GM19239 (cell line): Measurements from ENCODE around the gene FBXL19.
A peak's percentile ranks its signal among the peaks of the same experiment; 100 is the strongest.

ENCODE experiments used
- DNase-seq: peaks from one replicate; pipeline ENCODE4 v3.0.0; 2011; ENCODE audit warnings: low spot score; ENCODE audit not compliant: insufficient read length
- FAIRE-seq: peaks from 2 replicates; lab custom pipeline; 2011; peaks lifted over from hg19 to GRCh38; lab: Jason Lieb, UNC

The FBXL19 gene

DNA sequence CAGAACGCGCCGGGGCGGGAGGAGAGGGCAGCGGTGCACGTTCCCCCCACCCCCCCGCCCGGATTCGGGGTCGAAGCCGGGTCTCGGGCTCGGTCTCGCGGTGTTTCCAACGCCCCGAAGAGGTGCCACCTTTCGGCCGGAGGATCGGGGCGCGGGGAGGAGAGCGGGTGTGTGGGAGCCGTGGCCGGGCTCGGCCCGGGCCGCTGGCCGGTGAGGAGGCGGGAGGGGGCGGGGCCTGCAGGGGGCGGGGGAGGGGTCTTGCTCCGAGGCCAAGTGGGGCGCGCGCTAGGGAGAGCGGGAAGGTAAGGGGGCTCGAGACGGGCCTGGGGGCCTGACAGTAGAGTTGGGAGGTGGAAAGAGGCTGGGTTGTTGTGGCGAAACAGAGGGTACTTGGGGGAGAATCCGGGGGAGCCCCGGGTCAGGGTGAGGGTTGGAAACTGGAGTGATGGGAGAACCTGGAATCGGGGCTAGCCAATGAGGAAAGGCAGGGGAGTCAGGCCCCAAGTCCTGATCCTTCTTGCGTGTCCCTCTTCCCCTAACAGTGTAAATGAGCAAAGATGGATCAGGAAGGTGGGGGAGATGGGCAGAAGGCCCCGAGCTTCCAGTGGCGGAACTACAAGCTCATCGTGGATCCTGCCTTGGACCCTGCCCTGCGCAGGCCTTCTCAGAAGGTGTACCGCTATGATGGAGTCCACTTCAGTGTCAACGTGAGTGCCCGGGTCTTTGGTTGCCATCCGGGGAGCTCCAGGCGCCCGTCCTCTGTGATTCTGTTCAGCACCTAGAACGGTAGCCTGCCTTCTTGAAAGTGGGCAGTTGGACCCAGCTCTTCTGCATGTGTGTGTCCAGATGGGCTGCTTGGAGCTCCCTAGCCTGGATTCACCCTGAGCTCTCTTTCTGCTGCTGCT is 35.1 kb downstream of the FBXL19 start:
- peak; percentile 81 for DNase-seq
- no peak for FAIRE-seq

DNA sequence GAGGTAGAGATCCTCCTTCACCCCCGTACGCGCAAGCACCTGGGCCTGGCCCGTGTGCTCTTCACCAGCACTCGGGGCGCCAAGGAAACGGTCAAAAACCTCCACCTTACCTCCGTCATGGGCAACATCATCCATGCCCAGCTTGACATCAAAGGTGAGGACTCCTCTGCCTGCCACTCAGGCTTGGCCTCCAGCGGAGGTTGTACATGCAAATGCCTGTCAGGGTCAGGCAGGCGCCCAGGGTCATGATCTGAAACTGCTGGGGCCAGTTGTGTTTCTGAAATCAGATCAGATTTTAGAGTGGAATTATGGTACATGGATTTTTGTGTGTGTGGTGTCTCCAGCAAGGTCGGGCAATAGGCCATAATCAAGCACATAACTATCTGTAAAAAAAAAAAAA is 38.0 kb downstream of the FBXL19 start:
- no peak for FAIRE-seq
- no peak for DNase-seq

DNA sequence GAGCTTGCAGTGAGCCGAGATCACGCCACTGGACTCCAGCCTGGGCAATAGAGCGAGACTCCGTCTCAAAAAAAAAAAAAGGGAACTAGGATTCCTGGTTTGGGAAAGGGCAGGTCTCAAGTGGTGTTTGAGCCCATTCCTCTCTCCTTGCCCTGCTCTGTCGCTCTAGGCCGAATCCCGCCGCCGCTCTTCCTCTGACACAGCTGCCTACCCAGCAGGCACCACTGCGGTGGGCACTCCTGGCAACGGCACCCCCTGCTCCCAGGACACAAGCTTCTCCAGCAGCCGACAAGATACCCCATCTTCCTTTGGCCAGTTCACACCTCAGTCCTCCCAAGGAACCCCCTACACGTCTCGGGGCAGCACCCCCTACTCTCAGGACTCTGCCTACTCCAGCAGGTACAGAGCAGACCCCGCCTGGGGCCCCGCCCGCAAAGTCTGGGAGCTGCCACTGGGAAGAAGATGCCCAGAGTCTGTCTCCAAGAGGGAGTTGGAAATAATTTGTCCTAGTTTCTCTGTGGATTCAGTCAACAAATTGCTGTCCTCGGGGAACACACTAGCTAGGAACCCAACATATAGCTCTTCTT is 40.6 kb downstream of the FBXL19 start:
- DNase-seq (no peak), FAIRE-seq (no peak)

DNA sequence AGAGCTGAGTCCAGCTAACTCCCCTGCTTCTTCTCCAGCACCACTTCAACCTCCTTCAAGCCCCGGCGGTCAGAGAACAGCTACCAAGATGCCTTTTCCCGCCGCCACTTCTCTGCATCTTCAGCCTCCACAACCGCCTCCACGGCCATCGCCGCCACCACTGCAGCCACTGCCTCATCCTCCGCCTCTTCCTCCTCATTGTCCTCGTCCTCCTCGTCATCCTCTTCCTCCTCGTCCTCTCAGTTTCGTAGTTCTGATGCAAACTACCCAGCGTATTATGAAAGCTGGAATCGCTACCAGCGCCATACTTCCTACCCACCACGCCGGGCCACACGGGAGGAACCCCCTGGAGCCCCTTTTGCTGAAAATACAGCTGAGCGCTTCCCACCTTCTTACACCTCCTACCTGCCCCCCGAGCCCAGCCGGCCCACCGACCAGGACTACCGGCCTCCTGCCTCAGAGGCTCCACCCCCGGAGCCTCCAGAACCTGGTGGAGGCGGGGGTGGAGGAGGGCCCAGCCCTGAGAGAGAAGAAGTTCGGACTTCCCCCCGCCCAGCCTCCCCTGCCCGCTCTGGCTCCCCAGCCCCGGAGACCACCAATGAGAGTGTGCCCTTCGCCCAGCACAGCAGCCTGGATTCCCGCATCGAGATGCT is 41.3 kb downstream of the FBXL19 start:
- FAIRE-seq (no peak), DNase-seq (no peak)

DNA sequence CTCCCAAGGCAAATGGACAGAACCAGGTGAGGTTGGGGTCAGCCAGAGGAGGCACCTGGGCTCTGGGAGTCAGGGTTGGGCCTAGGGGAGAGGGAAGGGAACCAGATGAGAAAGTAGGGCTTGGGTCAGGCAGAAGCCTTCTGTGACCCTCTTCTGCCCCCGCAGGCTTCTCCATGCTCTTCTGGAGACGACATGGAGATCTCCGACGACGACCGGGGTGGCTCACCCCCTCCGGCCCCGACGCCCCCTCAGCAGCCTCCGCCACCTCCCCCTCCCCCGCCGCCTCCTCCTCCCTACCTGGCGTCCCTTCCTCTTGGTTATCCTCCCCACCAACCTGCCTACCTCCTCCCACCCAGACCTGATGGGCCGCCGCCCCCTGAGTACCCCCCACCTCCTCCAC is 42.1 kb downstream of the FBXL19 start:
- no peak for DNase-seq
- FAIRE-seq: no peak

DNA sequence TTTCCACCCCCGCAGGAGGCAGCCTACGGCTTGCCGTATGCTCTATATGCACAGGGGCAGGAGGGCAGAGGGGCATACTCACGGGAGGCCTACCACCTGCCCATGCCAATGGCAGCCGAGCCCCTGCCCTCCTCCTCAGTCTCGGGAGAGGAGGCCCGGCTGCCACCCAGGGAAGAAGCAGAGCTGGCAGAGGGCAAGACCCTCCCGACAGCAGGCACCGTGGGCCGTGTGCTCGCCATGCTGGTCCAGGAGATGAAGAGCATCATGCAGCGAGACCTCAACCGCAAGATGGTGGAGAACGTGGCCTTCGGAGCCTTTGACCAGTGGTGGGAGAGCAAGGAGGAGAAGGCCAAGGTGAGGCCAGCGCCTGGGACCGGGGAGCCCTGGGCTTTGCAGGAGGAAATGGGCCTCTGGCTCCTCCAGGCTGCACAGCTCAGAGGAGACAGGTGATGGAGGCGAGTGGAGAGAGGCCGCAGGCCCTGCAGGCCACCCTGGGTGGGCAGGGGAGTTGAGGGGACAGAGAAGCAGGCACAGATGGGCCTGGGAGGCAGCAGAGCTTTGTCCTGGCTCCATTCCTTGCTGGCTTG is 42.8 kb downstream of the FBXL19 start:
- DNase-seq (no peak), FAIRE-seq (no peak)

DNA sequence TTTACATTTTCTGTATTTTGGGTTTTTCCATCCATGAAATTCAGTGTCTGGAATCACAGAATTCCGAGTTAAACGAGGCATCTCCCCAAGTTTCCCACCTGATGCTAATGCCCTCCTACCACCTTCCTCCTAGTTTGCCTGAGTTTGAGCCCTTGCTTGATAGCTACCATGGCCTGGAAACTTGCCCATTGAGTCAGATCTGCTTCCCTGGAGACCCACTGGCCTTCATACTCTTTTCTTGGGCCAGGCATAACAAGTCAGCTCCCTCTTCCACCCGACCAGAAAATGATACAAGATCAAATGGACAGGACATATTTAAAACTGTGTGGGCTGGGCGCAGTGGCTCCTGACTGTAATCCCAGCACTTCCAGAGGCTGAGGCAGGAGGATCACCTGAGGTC is 44.4 kb downstream of the FBXL19 start:
- FAIRE-seq (no peak), DNase-seq (no peak)

DNA sequence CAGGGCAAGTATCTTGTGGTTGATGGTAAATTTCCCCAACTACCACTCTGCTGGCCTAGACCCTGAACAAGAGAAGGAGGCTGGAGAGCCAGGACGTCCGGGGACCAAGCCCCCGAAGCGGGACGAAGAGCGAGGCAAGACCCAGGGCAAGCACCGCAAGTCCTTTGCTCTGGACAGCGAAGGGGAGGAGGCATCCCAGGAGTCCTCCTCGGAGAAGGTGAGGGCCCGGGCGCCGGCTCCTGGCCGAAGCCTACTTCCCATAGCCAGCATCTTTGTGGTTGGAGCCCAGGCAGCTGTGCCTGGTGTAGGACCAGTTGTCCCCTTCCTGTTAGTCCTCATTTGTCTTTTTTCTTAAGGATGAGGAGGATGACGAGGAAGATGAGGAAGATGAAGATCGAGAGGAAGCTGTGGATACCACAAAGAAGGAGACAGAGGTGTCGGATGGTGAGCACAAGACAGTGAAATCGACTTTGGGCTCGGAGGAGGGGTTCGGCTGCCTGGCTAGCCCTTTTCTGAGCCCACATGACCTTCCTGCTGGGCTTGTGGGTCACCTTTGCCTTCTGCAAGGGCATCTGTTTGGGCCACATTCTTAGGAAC is 46.0 kb downstream of the FBXL19 start:
- no peak for DNase-seq

DNA sequence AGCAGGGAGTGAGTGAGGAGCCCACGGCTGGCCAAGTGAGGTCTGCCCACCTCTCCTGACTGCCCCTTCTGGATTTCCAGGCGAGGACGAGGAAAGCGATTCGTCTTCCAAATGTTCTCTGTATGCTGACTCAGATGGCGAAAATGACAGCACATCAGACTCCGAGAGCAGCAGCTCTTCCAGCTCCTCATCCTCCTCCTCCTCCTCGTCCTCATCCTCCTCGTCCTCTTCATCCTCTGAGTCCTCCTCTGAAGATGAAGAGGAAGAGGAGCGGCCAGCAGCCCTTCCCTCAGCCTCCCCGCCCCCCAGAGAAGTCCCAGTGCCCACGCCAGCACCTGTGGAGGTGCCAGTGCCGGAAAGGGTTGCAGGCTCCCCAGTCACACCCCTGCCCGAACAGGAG is 47.9 kb downstream of the FBXL19 start:
- FAIRE-seq (no peak), DNase-seq (no peak)

More for the DNA sequence above, 46.0 kb downstream of the FBXL19 start:
- no peak for FAIRE-seq

DNA sequence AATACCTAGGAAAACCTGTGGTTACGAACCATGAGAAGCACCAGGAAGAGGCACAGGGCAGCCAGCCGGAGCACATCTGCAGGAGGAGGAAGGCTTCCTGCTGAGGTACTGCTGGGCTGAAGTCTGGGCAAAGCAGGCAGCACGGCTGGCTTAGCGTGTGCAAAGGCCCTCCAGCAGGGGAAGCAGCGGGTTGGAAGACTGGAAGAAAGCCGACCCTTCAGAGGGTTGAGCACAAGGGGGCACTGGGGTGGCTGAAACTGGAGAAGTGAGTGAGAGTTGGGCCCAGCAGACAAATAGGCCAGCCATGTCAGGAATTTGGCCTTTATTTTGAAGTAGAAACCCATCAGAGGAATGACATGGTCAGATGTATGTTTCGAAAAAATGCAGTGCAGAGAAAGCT is 49.5 kb downstream of the FBXL19 start:
- DNase-seq (no peak), FAIRE-seq (no peak)

DNA sequence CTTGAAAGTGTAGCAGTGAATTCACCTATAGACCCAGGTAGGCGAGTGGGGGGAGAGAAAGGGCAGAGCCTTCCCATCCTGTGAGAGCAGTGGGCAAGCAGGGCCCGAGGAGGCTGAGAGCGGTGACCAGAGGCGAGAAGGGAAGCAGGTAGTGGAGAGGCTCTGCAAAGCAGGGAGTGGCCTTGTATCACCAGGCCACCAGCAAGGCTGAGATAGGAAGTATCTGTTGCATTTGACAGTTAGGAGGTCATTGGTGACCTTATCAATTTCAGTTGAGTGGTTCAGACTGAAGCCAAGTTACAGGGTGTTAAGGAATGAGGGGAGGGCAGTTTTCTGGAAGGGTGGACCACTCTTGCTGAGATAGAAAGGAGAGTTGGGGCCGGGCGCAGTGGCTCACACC is 51.0 kb downstream of the FBXL19 start:
- FAIRE-seq (no peak), DNase-seq (no peak)

DNA sequence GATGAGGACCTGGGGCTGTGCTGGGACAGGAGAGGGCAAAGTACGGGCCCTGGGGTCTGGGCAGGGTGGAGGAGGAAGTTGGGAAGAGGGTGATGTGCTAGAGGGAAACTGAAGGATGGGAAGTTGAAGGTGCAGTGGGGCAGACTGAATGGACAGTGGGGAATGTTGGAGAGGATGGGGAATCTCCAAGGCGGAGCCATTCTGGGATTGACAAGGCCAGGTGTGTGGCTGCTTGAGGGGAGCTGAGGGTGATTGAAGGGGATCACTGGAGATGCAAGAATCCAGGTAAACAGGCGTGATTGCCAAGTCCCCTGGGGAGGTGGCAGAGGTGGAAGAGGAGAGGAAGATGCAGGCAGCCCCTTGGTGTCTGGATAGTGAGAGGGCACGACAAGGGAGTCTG is 53.1 kb downstream of the FBXL19 start:
- no peak for DNase-seq
- no peak for FAIRE-seq

DNA sequence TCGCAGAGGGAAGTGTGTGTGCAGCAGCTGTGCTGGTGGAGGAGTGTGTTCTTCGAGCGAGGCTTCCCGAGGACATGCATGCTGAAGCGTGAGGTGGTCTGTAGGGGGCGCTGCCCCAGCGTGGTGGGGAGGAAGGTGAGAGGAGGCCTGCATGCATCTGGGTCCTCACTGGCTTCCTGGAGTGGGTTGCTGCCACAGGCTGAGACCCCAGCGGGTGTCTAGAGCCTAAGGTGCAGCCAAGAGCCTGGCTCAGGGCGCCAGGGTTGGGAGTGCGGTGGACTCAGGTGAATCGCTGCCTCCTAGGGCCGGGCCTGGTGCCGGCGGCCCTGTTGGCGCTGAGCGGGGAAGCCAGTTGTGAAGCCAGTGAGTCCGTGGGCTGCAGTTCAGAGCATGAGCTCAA is 54.1 kb downstream of the FBXL19 start:
- no peak for FAIRE-seq

DNA sequence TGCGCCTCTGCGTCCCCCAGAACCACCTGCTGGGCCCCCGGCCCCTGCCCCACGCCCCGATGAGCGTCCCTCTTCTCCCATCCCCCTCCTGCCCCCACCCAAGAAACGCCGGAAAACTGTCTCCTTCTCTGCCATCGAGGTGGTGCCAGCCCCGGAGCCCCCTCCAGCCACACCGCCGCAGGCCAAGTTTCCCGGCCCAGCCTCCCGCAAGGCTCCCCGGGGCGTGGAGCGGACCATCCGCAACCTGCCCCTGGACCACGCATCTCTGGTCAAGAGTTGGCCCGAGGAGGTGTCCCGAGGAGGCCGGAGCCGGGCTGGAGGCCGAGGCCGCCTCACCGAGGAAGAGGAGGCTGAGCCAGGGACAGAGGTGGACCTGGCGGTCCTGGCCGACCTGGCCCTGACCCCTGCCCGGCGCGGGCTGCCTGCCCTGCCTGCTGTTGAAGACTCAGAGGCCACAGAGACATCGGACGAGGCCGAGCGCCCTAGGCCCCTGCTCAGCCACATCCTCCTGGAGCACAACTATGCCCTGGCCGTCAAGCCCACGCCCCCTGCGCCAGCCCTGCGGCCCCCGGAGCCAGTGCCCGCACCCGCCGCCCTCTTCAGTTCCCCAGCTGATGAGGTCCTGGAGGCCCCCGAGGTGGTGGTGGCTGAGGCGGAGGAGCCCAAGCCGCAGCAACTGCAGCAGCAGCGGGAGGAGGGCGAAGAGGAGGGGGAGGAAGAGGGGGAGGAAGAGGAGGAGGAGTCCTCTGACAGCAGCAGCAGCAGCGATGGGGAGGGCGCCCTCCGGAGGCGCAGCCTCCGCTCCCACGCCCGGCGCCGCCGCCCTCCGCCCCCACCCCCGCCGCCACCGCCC is 56.0 kb downstream of the FBXL19 start:
- no peak for DNase-seq
- no peak for FAIRE-seq

More for the DNA sequence above, 54.1 kb downstream of the FBXL19 start:
- DNase-seq: no peak

DNA sequence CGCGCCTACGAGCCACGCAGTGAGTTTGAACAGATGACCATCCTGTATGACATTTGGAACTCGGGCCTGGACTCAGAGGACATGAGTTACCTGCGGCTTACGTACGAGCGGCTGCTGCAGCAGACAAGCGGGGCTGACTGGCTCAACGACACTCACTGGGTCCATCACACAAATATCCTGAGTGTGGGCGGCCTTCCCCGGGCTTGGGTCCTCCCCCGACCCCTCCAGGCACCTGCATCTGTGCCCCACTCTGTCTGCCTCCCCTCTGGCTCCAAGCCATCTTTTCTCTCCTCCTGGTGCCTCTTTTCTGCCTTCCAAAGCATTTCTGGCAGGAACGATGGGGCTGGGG is 56.6 kb downstream of the FBXL19 start:
- DNase-seq (no peak), FAIRE-seq (no peak)

DNA sequence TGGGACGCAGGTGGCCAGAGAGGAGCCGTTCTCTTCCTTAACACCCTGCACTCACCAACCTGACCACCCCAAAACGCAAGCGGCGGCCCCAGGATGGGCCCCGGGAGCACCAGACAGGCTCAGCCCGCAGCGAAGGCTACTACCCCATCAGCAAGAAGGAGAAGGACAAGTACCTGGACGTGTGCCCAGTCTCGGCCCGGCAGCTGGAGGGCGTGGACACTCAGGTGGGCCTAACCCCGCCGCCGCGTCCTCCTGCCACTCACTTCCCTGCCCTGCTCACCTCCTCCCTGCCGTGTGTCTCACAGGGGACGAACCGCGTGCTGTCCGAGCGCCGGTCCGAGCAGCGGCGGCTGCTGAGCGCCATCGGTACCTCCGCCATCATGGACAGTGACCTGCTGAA is 57.1 kb downstream of the FBXL19 start:
- no peak for FAIRE-seq
- DNase-seq: no peak

DNA sequence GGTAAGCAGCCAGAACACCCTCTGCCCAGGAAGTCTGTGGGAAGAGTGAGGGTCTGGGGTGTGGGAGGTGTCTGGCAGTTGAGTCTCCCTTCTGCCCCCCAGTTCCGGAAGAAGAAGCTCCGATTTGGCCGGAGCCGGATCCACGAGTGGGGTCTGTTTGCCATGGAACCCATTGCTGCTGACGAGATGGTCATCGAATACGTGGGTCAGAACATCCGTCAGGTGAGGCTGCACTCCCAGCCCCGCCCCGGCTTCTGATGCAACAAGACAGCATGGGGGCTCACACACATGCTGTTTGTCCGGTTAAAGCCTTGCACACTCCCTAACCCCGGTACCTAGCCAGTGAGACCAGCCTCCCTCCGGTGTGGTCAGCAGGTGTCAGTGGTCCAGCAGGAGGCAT is 57.6 kb downstream of the FBXL19 start:
- DNase-seq: no peak
- FAIRE-seq: no peak

DNA sequence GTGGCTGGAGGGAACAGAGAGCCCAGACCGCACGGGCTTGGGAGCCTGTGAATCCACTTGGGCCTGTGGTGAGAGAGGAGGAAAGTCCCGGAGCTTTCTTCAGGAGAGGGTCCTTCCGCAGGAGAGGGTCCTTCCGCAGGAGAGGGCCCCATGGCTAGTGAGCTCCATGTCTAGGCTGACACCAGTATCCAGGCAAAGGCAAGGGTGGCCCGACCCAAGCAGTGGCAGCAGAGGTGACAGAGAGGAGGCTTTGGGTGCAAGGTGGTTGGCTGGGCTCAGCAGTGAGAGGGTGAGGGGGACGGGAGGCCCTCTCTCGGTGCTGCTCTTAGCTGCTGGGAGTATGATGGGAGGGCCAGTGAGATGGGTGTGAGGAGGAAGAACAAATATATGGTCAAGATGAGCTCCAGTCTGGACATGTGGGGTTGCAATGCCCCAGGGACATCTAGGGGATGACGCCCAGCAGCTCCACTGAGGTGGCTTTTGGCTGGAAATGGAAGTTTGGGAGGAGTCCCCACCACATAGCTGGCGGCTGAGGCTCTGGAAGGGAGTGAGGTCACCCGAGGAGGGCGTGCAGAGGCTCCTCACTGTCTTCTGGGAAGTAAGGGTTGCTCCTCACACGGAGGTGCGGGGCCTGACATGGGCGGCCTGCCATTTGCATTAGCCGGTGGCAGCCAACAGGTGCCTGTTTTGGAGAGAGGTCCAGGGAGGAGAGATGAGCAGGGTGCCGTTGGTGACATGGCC is 59.3 kb downstream of the FBXL19 start:
- FAIRE-seq (no peak), DNase-seq (no peak)

DNA sequence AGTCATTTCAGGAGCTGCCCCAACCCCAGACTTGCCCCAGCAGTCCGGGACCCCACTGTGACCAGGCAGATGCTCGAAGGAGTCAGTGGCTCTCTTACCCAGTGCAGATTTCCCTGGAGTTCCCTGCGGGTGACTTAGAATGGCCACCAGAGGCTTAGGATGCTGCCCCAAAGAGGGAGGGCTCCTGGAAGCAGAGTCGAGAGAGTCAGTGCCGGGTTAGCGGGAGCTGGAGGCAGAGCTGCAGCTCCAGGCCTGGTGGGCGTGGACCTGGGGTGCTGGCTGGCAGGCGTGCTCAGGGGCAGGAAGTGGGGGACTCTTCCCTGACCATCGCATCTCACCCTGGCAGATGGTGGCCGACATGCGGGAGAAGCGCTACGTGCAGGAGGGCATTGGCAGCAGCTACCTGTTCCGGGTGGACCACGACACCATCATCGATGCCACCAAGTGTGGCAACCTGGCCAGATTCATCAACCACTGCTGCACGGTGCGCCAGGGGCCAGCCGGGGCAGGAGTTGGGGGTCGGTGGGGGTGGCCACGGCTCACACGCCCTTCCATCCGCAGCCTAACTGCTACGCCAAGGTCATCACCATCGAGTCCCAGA is 60.0 kb downstream of the FBXL19 start:
- FAIRE-seq (no peak), DNase-seq (no peak)
